Activated naive CD4-positive, alpha-beta T cell treated with anti-CD3 and anti-CD28 coated beads, Interleukin-2, amount 50 U/mL, for 16 hours (primary cell): ENCODE measurements around the gene PTGDS.
A peak's percentile ranks its signal among the peaks of the same experiment; 100 is the strongest.

Experiments used
- DNase-seq: peaks from one replicate; pipeline ENCODE4 v3.0.0-alpha.2; 2020

PTGDS gene

DNA sequence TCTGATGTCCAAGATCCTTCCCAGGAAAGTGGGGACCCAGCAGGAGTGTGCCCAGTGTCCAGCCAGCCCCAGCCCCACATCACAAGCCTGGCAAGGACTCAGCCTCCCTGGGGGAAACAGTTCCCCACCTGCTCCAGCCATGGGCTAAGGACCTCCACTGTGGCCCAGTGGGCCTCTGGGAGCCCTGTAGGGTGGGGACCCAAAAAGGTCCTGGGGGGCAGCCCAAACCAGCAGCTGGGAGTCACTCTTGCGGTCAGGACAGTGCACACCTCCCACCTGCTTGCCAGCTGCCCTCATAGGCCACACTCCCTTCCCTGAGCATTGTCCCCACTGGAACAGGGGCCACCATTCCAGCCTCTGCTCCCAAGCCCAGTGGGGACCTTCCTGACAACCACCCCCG is 49.1 kb downstream of the PTGDS start:
- DNase-seq = no peak

DNA sequence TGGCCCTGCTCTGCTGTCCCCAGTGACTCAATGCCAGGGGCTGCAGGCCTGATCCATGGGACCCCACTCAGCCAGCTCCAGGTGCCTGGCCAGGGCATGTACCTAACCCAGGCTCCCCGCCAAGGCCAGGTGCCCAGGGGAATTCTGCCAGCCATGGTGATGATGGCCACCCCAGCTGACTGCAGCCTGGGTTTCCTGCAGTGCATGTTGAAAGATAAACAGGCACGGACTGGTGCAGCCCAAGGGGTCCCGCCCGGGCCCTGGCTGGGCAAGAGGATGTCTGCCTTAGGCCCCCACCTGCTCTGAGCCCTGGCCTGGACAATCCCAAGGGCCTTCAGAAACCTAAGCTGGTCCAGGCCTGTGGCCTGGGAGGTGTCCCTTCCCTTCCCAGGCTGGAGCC is 49.5 kb downstream of the PTGDS start:
- no peak for DNase-seq

DNA sequence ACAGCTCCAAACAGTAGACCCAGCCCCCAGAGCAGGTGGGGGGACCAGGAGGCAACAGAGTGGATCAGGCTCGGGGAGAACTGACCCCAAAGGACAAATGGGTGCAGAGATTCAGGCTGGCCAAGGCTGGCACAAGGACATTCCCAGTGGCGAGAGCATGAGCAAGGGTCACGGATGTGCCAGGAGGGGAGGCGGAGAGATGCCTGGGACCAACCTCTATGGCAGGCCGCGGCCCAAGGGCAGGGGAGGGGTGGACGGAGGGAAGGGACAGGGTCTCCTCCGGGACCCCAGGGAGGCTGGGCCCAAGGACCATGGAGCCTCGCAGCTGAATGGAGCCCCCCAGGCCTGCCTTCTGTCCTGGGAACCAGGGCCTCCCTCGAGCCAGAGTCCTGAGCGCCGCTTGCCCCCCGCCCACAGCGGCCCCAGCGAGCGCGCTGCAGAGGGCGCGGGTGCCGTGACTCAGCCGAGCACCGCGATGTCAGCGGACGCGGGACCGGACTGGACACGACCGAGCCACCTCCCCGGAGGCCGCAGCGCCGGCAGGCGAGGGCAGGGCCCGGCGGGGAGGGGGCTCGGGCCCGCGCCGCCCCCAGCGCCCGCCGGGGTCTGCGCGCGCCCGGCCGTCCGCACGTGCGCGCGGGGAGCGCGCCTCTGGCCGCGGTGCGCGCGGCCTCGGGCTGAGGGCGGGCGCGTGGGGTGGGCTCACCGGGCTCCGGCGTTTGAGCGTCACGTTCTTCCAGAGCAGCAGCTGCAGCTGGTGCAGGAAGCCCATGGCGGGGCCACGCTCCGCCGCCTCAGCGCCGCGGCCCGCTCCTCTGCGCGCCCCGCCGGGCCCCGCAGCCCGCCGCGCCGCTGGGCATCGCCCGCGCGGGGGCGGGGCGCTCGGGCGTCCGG is 50.3 kb downstream of the PTGDS start, which contains the start of gene ABCA2:
TSS of gene ABCA2 (minus strand) at position 869 of the 894 bp plus-strand sequence. CDS start at position 772, 97 bp downstream.
- no peak for DNase-seq

DNA sequence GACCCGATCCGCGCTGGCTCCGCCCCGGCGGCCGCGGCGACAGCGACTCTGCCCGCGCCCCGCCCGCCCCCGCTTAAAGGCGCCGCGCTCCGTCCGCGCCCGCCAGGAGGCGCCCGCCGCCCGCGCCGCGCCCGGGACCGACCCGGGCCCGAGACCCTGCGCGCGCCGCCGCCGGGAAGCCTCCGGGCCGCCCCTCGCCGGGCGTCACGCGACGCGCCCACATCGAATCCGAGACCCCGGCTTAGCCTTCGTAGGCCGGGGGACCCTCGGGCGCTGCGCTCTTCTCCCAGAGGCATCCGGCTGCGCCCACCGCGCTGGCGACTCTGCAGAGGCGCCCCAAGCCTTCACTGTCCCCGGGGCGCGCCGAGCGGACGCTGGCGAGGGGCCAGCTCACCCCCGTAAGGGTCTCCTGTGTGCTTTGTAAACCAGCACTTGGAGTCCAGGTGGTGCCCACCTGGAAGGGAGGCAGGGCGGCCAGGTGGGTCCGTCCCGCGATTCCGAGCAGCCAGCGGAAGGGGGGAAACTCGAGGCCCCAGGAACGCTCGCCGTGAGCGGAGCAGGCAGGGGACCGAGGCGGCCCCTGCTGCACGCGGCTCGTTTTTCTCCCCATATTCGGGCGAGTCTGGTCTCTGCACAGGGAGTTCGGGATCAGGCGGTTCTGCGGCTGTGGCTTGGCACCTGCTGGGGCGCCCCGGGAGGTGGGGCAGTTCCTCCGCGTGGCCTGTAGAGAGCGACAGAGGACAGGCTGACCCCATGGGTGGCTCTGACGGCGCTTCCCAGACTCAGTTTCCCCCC is 51.2 kb downstream of the PTGDS start:
- DNase-seq = peak; percentile 70

DNA sequence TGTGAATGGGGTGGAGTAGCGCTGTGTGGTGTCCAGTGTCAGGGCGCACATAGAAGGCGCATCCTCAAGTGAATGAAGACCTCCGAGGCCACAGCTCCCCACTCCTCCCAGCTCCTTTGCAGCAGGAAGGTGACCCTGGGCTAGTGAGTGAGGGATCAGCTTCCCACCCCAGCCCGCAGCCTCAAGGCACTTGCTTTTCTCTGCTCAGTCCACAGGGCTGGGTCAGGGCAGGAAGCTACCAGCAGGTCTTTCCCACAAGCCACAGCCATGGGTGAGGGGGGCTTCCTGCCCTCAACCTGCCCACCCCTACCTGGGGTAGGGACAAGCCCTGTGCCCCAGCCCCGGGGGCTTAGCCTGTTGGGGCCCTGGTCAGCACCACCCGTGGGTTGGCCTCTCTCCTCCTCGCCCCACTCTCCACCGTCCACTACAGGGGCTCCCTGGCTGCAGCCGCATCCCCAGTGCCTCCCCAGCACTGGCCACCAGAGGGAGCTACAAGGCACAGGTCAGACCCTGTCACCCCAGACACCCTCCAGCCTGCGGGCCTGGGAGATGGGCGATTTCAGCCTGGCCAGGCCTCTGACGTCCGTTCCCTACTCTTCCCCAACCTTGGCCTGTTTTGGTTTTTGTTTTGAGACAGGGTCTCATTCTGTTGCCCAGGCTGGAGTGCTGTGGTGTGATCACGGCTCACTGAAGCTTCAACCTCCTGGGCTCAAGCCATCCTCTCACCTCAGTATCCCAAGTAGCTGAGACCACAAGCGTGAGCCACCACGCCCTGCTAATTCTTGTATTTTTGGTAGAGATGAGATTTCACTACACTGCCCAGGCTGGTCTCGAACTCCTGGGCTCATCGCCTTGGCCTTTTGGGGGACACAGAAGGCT is 52.0 kb downstream of the PTGDS start:
- peak; percentile 75 for DNase-seq

DNA sequence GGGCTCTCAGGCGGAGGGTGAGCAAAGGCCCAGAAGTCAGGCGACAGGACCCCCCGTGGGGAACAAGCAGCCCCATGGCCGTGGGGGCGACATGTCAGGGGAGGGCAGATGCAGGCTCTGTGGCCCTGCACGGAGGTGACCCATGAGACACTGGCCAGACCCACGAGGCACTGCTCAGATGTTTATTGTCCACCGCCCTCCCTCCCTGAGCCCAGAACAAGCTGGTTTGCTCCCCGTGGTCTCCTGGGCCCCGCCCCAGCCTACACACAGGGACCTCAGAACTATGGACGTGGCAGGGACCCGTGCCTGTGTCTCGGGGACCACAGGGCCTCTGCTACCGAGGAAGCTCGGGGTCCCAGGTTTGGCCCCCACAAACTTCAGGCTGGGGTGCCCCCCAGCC is 52.7 kb downstream of the PTGDS start:
- no peak for DNase-seq

DNA sequence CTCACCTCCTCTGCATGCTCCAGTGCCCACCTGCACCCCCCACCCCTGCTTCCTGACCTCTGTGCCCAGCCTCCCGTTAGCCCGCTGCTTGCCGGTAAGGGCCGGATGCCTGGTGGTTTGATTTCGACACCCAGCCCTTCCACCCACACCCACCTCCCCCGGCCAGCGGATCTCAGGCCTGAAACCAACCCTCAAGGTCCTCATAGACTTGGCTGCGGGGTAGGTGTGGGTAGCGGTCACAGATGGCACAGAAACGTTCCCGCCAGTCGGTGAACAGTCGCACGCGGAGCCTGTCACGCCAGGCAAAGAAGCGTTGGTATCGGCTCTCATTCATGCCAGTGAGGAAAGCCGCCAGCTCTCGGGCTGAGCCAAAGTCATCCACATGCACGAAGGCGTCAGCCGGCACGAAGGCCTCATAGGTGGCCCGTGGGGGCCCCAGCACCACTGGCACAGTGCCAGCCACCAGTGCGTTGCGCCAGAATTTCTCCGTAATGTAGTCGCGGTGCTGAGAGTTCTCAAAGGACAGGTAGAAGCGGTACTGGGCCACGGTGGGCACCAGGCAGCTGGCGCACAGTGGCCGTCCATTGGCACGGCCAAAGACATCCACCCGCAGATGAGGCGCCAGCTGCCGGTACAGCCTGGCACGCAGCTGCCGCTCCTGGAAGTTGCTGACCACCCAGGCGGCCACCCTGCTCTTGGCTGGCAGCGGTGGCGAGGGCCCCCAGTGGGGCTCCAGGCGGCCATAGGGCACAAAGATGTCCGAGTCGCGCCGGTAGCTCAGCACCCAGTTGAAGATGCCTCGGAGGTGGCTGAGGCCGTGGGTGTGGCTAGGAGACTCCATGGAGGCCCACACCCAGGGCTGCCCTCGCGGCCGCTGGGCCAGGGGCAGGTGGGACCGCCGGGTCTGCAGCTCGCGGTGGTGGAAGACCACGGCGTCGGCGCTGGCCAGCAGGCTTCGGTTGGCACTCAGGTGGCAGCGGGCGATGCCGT is 53.5 kb downstream of the PTGDS start:
- no peak for DNase-seq
